BJ (cell line): ENCODE measurements around the gene C20orf204. TPM values are rescaled to one million over a fixed set of nuclear protein-coding genes. Genes with fewer than 3 reads are reported as not detected.

Experiments used
- CTCF ChIA-PET: fragments of 350-600 bp; formaldehyde crosslinking; extraction: SDS; loops from one replicate; lab custom pipeline; 2021; ENCODE audit warnings: antibody characterized with exemption, inconsistent platforms; lab: Yijun Ruan, JAX
- POLR2A ChIA-PET: fragments of 300-600 bp; sonication (Branson Sonifier 250); formaldehyde crosslinking; extraction: SDS; loops from one replicate; lab custom pipeline; 2021; ENCODE audit warnings: antibody characterized with exemption; lab: Charles Lee
- DNase-seq: peaks from one replicate; pipeline ENCODE4 v3.0.0-alpha.2; 2011; ENCODE audit warnings: low read depth
- H3K27me3 ChIP-seq: 2 replicates; pipeline ENCODE4 v1.6.0; 2011; ENCODE audit warnings: low read length; ENCODE audit not compliant: control insufficient read depth, insufficient read depth
- H3K36me3 ChIP-seq: 2 replicates; pipeline ENCODE4 v1.5.1; 2011; ENCODE audit warnings: low read length; ENCODE audit not compliant: control insufficient read depth, insufficient read depth
- H3K4me3 ChIP-seq: 2 replicates; pipeline ENCODE4 v1.5.1; 2011; ENCODE audit warnings: low read depth, mild to moderate bottlenecking, control low read depth, low read length
- CTCF ChIP-seq: IDR thresholded peaks from 2 replicates; pipeline ENCODE4 v1.5.1; 2011; ENCODE audit warnings: low read depth, mild to moderate bottlenecking, control low read depth, inconsistent platforms, low read length, moderate library complexity; ENCODE audit not compliant: insufficient read depth
- polyA plus RNA-seq: library from polyadenylated mRNA; depleted of rRNA; stranded (reverse); fragments of >200 nt; gene quantifications from 2 replicates; pipeline ENCODE4 v1.2.3, GENCODE V29; 2011

The C20orf204 gene
- polyA plus RNA-seq, 1 experiment: 0.05 TPM

DNA sequence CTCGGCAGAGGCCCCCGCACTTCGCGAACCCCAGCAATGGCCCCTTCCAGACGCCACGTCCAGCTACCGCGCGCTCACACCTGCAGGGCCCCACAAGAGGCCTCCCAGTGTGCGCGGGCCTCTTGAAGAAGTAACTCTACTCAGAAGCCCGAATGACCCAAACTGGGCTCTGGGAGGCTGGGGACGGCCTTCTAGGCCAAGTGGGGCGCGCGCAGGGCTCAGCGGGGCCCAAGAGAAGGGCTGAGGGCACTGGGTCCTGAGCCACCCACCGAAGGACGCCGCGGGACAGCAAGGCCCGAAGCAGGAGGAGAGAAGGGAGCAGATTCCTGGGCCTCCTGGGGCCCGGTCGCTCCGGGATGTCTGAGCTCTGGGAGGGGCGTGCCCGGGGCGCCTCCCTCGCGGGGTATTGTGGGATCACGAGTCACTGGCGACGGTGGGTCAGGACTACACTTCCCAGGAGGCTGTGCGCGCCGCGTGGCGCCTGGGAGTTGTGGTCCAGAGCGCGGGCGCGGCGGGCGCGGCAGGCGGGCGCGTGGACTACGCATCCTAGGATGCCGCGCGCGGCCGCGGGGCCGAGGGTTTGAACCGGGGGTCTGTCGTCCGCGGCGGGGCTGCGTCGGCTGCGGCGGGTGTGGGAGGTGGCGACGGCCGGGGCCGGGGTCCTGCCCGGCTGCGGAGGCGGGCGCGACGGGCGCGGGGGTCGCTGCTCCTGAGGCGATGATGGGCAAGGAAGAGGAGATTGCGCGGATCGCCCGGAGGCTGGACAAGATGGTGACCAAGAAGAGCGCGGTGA, 26.8 kb downstream of the C20orf204 start, which contains the start of gene TCEA2:
Gene TCEA2, plus strand, starts transcription at position 603 of the 793 bp plus-strand sequence. Its CDS starts 115 bp downstream, at position 718.
- no peak for TF ChIP-seq CTCF
- ChIA-PET CTCF (interaction anchor here (1.0 to 2.7 kb wide), 4 partner anchors 9 to 82 kb away, joined by 3 to 21 read pairs (median 4); partner anchors contain the start of gene OPRL1), POLR2A (no interaction called here)

GRCh38 chr20:64063389-64064144, 27.6 kb downstream of the C20orf204 start:
- DNase-seq: no peak
- no peak for TF ChIP-seq CTCF

More for the DNA sequence above, 26.8 kb downstream of the C20orf204 start, which contains the start of gene TCEA2:
- no peaks in the 10 kb centered on the region for H3K36me3 ChIP-seq
- DNase-seq: peak; percentile 60
- H3K27me3 ChIP-seq: no peaks in the 10 kb centered on the region
- peak within 1 kb of the TSS; percentile 83 for H3K4me3 ChIP-seq

GRCh38 chr20:64064145-64064698, 28.2 kb downstream of the C20orf204 start:
- no peak for TF ChIP-seq CTCF
- DNase-seq: peak; percentile 10
- Histone ChIP-seq H3K4me3 (peak overlapping the region; percentile 83), H3K36me3 (no peaks in the 10 kb centered on the region), H3K27me3 (no peaks in the 10 kb centered on the region)
- ChIA-PET POLR2A (no interaction called here), CTCF (interaction anchor here (1.9 kb wide), 1 partner anchor 56 kb away, joined by 6 read pairs; no protein-coding TSS in a partner anchor)

More at GRCh38 chr20:64063389-64064144, 27.6 kb downstream of the C20orf204 start:
- Histone ChIP-seq H3K4me3 (peak overlapping the region; percentile 83), H3K36me3 (no peaks in the 10 kb centered on the region), H3K27me3 (no peaks in the 10 kb centered on the region)
- ChIA-PET POLR2A (no interaction called here), CTCF (interaction anchor here (1.0 to 2.7 kb wide), 4 partner anchors 10 to 57 kb away, joined by 3 to 21 read pairs (median 6); partner anchors contain the start of gene OPRL1)

DNA sequence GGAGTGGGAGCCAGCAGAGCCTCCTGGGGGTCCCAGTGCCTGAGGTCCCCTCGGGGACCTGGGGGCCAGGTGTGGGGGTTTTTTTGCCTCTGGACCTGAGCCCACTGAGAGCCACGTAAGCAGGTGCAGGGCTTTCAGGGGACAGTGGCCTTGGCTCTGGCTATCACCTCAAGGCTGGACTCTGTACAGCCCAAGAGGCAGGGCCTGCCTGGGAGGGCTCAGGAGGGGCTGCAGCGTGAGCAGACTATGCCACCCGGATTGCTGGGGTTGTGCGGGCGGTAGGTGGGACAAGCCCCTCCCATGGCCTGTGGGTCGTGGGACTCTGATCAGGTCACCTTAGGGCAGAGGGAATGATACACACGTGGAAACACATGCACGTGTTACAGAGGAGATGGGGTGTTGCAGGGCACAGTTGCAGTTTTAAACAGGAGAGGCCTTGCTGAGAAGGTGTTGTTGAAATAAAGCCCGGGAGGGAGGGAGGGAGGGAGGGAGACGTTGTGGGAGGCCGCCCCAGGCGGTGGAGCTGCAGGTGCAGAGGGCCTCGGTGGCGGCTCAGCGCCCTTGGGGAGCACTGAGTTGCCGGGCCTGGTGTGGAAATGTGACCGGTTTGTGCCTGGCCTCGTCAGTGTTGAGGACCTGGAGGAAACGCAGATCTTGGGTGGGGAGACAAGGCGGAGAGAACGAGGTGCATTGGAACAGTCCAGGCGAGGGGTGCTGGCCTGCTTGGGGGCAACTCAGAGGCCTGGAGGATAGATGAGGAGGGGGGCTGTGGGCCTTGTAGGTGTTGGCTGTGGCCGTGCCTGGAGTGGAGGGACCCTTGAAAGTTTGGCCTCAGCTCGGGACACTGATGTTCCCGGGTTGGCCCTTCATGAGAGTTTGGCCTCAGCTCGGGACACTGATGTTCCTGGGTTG, 29.3 kb downstream of the C20orf204 start:
- DNase-seq: no peak
- POLR2A ChIA-PET: no interaction called here
- CTCF ChIA-PET: interaction anchor here (0.9 to 1.9 kb wide), 6 partner anchors 18 to 88 kb away, joined by 3 to 6 read pairs (median 4); partner anchors contain the start of gene PRPF6
- no peak for TF ChIP-seq CTCF
- Histone ChIP-seq H3K27me3 (no peaks in the 10 kb centered on the region), H3K36me3 (no peaks in the 10 kb centered on the region), H3K4me3 (no peak overlapping the region)
